Upper lobe of left lung (tissue), 6 donors: ENCODE results near the gene COL23A1. TPM values are rescaled to one million over a fixed set of nuclear protein-coding genes. Genes with fewer than 3 reads are reported as not detected.

Source experiments
- ATAC-seq, 2 donors: fragments of 200-7000 bp; cut with Tn5 transposase; one replicate each; pipeline ENCODE4 v1.9.1; 2022; ENCODE audit warnings: mild to moderate bottlenecking in 2 of 2, moderate library complexity in 2 of 2; ENCODE audit not compliant: low FRiP score in 2 of 2
- DNase-seq, 2 donors: peaks; one replicate each; pipeline ENCODE4 v3.0.0-alpha.2; 2019 to 2020
- H3K27ac ChIP-seq, 4 donors: fragments of 200-600 bp; sonication (generic); one replicate each; pipeline ENCODE4 v1.5.1; 2016 to 2019
- H3K27me3 ChIP-seq, 4 donors: fragments of 200-600 bp; sonication (generic); one replicate each; pipeline ENCODE4 v1.5.1; 2017 to 2019
- H3K36me3 ChIP-seq, 4 donors: fragments of 200-600 bp; sonication (generic); one replicate each; pipeline ENCODE4 v1.5.1; 2016 to 2019
- H3K4me1 ChIP-seq, 4 donors: fragments of 200-600 bp; sonication (generic); one replicate each; pipeline ENCODE4 v1.5.1; 2018 to 2019
- H3K4me3 ChIP-seq, 4 donors: fragments of 200-600 bp; sonication (generic); one replicate each; pipeline ENCODE4 v1.5.1; 2017 to 2019; ENCODE audit warnings: mild to moderate bottlenecking in 2 of 4, moderate library complexity in 1 of 4
- H3K9me3 ChIP-seq, 4 donors: fragments of 200-600 bp; sonication (generic); one replicate each; pipeline ENCODE4 v1.5.1; 2018 to 2019
- CTCF ChIP-seq, 6 experiments: fragments of 450-650 bp in 4 of 6; fragments of 200-600 bp in 2 of 6; sonication (generic) in 2 of 6; IDR thresholded peaks; one replicate each; pipeline ENCODE4 v1.5.1; 2016 to 2019; ENCODE audit warnings: antibody characterized with exemption in 6 of 6
- EP300 ChIP-seq, 4 donors: sonication (generic); formaldehyde crosslinking; IDR thresholded peaks; one replicate each; pipeline ENCODE4 v1.5.1; 2017; ENCODE audit warnings: antibody characterized with exemption in 4 of 4, control low read depth in 2 of 4
- POLR2A ChIP-seq, 4 donors: fragments of 450-650 bp; IDR thresholded peaks; one replicate each; pipeline ENCODE4 v1.5.1; 2016 to 2017; ENCODE audit warnings: antibody characterized with exemption in 4 of 4, mild to moderate bottlenecking in 2 of 4
- POLR2AphosphoS5 ChIP-seq, 2 donors: sonication (generic); formaldehyde crosslinking; IDR thresholded peaks; one replicate each; pipeline ENCODE4 v1.5.1; 2017; ENCODE audit warnings: antibody characterized with exemption in 2 of 2
- WGBS, 2 donors: methylation state at CpG; one replicate each; pipeline ENCODE4 v1.1.5; 2017 to 2018; 5-methylcytosine and 5-hydroxymethylcytosine counted together
- total RNA-seq, 6 donors: library from RNA; depleted of rRNA in 4 of 6; stranded (reverse); fragments of >200 nt in 4 of 6; gene quantifications; one replicate each; pipeline versions ENCODE4 v1.1.0 to v1.2.1, GENCODE V29; 2016 to 2021
- donor health status: DM: no; HTN: no; CAD: no; lungs with moderate emphysema.
- donor health status: DM: no; HTN: yes; CAD: no; lungs with severe emphysema.

COL23A1 gene
- total RNA-seq, 6 donors from 2014 or later = 0.61 to 3.1 (median 1.5) TPM

DNA sequence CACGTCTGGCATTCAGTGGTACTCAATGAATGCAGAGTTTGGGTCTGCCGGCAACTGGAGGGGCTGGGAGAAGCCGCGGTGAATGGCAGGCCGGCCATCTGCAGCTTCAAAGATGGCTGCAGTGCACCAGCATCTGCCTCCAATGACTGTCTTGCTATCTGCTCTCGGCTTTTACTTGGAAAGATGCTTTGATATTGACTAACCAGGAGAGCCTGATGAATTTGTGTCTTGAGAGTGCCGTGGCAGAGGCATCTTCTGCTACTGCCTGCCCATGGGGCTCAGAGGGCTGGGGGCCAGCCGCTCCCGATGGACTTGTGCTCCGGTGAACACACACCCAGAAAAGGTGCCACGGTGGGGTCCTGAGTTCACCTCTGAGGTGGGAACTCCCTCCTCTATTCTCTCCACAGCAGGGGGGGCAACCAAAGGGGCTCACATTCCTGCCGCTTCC, 164.5 kb downstream of the COL23A1 start:
- DNase-seq = peak in 1 of 2 donors; percentile 42
- TF ChIP-seq EP300 (IDR thresholded peaks at IDR 0.05) (no peak), POLR2AphosphoS5 (IDR thresholded peaks at IDR 0.05) (no peak), POLR2A (IDR thresholded peaks at IDR 0.05) (no peak), CTCF (IDR thresholded peaks at IDR 0.05) (no peak)
- Histone ChIP-seq H3K27me3 (no peaks in the 10 kb centered on the region), H3K36me3 (no peaks in the 10 kb centered on the region), H3K4me1 (peaks cover 0 to 13% (median 5%) of the 10 kb centered on the region in 4 donors), H3K9me3 (no peaks in the 10 kb centered on the region), H3K4me3 (no peak overlapping the region), H3K27ac (no peak overlapping the region)
- WGBS, 2 donors = 89 to 94% methylated on average over 9 to 12 of the region's 12 CpGs
- no peak for ATAC-seq

- DNase-seq (no peak), ATAC-seq (no peak)
- H3K4me1 ChIP-seq = peaks cover 0 to 11% (median 5%) of the 10 kb centered on the region in 4 donors
- 88 to 97% methylated on average over 10 of the region's 10 CpGs for WGBS, 2 donors
- H3K27me3 ChIP-seq = no peaks in the 10 kb centered on the region
- no peak overlapping the region for H3K27ac ChIP-seq
- no peaks in the 10 kb centered on the region for H3K36me3 ChIP-seq
- H3K9me3 ChIP-seq = no peaks in the 10 kb centered on the region
- no peak overlapping the region for H3K4me3 ChIP-seq
- no peak for TF ChIP-seq POLR2AphosphoS5 (IDR thresholded peaks at IDR 0.05)
- no peak for TF ChIP-seq POLR2A (IDR thresholded peaks at IDR 0.05)
- TF ChIP-seq EP300 (IDR thresholded peaks at IDR 0.05) = no peak
These were observed 165.4 kb downstream of the COL23A1 start for GRCh38 chr5:178424810-178425177.

GRCh38 chr5:178423901-178424809, 166.0 kb downstream of the COL23A1 start:
- H3K27ac ChIP-seq = no peak overlapping the region
- H3K4me1 ChIP-seq = peaks cover 0 to 7% (median 5%) of the 10 kb centered on the region in 4 donors

GRCh38 chr5:178423431-178423830, 166.8 kb downstream of the COL23A1 start:
- Histone ChIP-seq H3K9me3 (no peaks in the 10 kb centered on the region), H3K36me3 (no peaks in the 10 kb centered on the region), H3K27ac (no peak overlapping the region), H3K4me3 (no peak overlapping the region), H3K4me1 (peaks cover 0 to under 1% (median 0%) of the 10 kb centered on the region in 4 donors), H3K27me3 (no peaks in the 10 kb centered on the region)
- 93 to 100% methylated on average over 5 to 14 of the region's 14 CpGs for WGBS, 2 donors
- TF ChIP-seq CTCF (IDR thresholded peaks at IDR 0.05) (no peak), EP300 (IDR thresholded peaks at IDR 0.05) (no peak), POLR2AphosphoS5 (IDR thresholded peaks at IDR 0.05) (no peak), POLR2A (IDR thresholded peaks at IDR 0.05) (no peak)
- no peak for ATAC-seq
- no peak for DNase-seq

More at GRCh38 chr5:178423901-178424809, 166.0 kb downstream of the COL23A1 start:
- Histone ChIP-seq H3K9me3 (no peaks in the 10 kb centered on the region), H3K36me3 (no peaks in the 10 kb centered on the region), H3K27me3 (no peaks in the 10 kb centered on the region), H3K4me3 (no peak overlapping the region)
- DNase-seq (no peak), ATAC-seq (no peak)
- no peak for TF ChIP-seq CTCF (IDR thresholded peaks at IDR 0.05)
- TF ChIP-seq POLR2A (IDR thresholded peaks at IDR 0.05) = no peak
- no peak for TF ChIP-seq POLR2AphosphoS5 (IDR thresholded peaks at IDR 0.05)
- no peak for TF ChIP-seq EP300 (IDR thresholded peaks at IDR 0.05)
- WGBS, 2 donors = 85 to 89% methylated on average over 10 to 17 of the region's 17 CpGs

- H3K36me3 ChIP-seq = no peaks in the 10 kb centered on the region
- H3K4me3 ChIP-seq = no peak overlapping the region
- H3K9me3 ChIP-seq = no peaks in the 10 kb centered on the region
- no peaks in the 10 kb centered on the region for H3K27me3 ChIP-seq
- TF ChIP-seq POLR2AphosphoS5 (IDR thresholded peaks at IDR 0.05) (no peak), CTCF (IDR thresholded peaks at IDR 0.05) (no peak), EP300 (IDR thresholded peaks at IDR 0.05) (no peak), POLR2A (IDR thresholded peaks at IDR 0.05) (no peak)
- H3K27ac ChIP-seq = no peak overlapping the region
- ATAC-seq (no peak), DNase-seq (no peak)
- no peaks in the 10 kb centered on the region for H3K4me1 ChIP-seq
- WGBS, 2 donors = 87 to 94% methylated on average over 10 of the region's 11 CpGs
These were observed 167.8 kb downstream of the COL23A1 start for GRCh38 chr5:178422400-178422775.
